Neuron (in vitro differentiated cells): Measurements from ENCODE around the gene NUP88.

ENCODE experiments used
- H2AFZ ChIP-seq: one replicate; pipeline ENCODE4 v1.6.1; 2013; ENCODE audit warnings: low read depth, mild to moderate bottlenecking, inconsistent platforms, low read length, moderate library complexity
- H3K27me3 ChIP-seq: one replicate; pipeline ENCODE4 v1.6.1; 2013; ENCODE audit warnings: low read length; ENCODE audit not compliant: insufficient read depth
- H3K36me3 ChIP-seq: one replicate; pipeline ENCODE4 v1.6.1; 2013; ENCODE audit warnings: low read length; ENCODE audit not compliant: insufficient read depth
- H3K4me1 ChIP-seq: one replicate; pipeline ENCODE4 v1.6.1; 2013; ENCODE audit warnings: low read length; ENCODE audit not compliant: insufficient read depth
- H3K4me3 ChIP-seq: 2 replicates; pipeline ENCODE4 v1.5.1; 2013; ENCODE audit warnings: mild to moderate bottlenecking, low read length, moderate library complexity
- H3K9me3 ChIP-seq: one replicate; pipeline ENCODE4 v1.6.1; 2013; ENCODE audit warnings: low read length

The NUP88 gene

GRCh38 chr17:5364156-5364555, 55.3 kb downstream of the NUP88 start:
- Histone ChIP-seq H3K27me3 (no peaks in the 10 kb centered on the region), H3K36me3 (peaks cover 52% of the 10 kb centered on the region), H3K4me3 (no peak overlapping the region), H3K4me1 (no peaks in the 10 kb centered on the region), H3K9me3 (no peaks in the 10 kb centered on the region), H2AFZ (no peak overlapping the region)

DNA sequence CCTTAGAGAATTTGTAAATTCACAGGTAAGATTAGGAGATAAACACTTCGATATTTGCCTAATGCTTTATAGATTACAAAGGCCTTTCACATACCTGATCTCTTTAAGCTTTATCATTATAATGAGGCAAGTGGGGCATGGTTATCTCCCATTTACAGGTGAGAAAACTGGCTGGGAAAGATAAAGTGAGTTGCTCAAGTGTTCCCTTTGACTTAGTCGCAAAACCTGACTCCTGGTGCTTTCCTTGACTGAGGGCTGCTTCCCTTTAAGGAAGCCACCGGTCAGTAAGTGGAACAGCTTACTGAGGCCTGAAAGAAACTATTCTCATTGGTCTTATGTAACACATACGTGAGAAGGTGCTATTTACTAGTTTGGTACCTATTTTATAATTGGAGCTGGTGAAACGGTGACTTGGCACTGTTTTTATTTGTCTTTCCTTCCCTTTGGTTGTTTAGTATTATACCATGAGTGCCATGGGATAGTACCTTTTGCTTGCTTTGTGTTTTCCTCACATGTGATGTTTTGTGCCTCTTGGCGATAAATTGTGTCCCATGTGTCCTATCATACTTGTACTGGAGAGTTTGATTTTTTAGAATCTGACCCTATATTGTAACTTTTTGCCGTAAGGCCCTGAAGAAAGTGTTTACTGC, 57.2 kb downstream of the NUP88 start:
- Histone ChIP-seq H3K4me3 (no peak overlapping the region), H3K4me1 (no peaks in the 10 kb centered on the region), H3K36me3 (peaks cover 53% of the 10 kb centered on the region), H3K9me3 (no peaks in the 10 kb centered on the region), H2AFZ (no peak overlapping the region), H3K27me3 (no peaks in the 10 kb centered on the region)

DNA sequence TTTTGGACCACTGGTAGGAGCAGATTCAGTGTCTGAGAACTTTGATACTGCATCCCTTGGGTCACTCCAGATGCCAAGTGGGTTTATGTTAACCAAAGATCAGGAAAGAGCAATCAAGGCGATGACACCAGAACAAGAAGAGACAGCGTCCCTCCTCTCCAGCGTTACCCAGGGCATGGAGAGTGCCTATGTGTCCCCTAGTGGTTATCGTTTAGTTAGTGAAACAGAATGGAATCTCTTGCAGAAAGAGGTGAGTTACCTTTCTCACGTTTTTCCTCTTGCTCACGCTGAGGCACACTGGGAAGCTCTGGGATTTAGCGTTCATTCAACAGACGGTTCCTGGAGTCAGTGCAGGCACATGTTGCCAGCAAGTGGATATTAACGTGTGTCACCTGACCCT, 58.0 kb downstream of the NUP88 start:
- H3K4me3 ChIP-seq: no peak overlapping the region

GRCh38 chr17:5355421-5356129, 63.9 kb downstream of the NUP88 start:
- no peak overlapping the region for H2AFZ ChIP-seq
- no peaks in the 10 kb centered on the region for H3K4me1 ChIP-seq
- peaks cover 65% of the 10 kb centered on the region for H3K36me3 ChIP-seq
- no peaks in the 10 kb centered on the region for H3K27me3 ChIP-seq
- no peaks in the 10 kb centered on the region for H3K9me3 ChIP-seq
- H3K4me3 ChIP-seq: no peak overlapping the region

More for the DNA sequence above, 58.0 kb downstream of the NUP88 start:
- Histone ChIP-seq H3K4me1 (no peaks in the 10 kb centered on the region), H3K9me3 (no peaks in the 10 kb centered on the region), H2AFZ (no peak overlapping the region), H3K36me3 (peaks cover 53% of the 10 kb centered on the region), H3K27me3 (no peaks in the 10 kb centered on the region)

- no peaks in the 10 kb centered on the region for H3K27me3 ChIP-seq
- no peaks in the 10 kb centered on the region for H3K9me3 ChIP-seq
- no peak overlapping the region for H2AFZ ChIP-seq
- H3K36me3 ChIP-seq: peaks cover 67% of the 10 kb centered on the region
- no peak overlapping the region for H3K4me3 ChIP-seq
- no peaks in the 10 kb centered on the region for H3K4me1 ChIP-seq
These were observed 64.5 kb downstream of the NUP88 start for GRCh38 chr17:5354886-5355415.

GRCh38 chr17:5354310-5354709, 65.2 kb downstream of the NUP88 start:
- Histone ChIP-seq H3K36me3 (peaks cover 69% of the 10 kb centered on the region), H3K4me1 (no peaks in the 10 kb centered on the region), H3K9me3 (no peaks in the 10 kb centered on the region), H2AFZ (no peak overlapping the region), H3K4me3 (no peak overlapping the region), H3K27me3 (no peaks in the 10 kb centered on the region)

GRCh38 chr17:5352681-5353289, 66.7 kb downstream of the NUP88 start:
- Histone ChIP-seq H3K36me3 (peaks cover 66% of the 10 kb centered on the region), H3K4me1 (no peaks in the 10 kb centered on the region), H3K4me3 (no peak overlapping the region), H3K9me3 (no peaks in the 10 kb centered on the region), H2AFZ (no peak overlapping the region), H3K27me3 (no peaks in the 10 kb centered on the region)

DNA sequence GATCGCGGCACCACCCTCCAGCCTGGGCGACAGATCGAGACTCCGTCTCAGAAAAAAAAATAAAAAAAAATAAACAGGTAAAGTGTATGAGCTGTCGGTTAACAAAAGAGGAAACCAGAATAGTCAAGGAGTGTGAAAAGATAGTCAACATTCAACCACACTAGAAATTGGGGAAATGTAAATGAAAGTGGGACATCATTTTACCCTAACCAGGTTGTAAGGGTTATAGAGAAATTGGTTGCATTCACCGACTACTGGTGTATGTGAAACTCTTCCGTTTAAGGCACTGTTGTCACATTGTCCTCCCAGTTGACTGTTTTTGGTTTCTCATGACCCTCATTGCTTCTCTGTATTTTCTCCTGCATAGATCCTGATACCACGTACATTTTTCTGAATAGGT, 74.5 kb downstream of the NUP88 start:
- no peak overlapping the region for H2AFZ ChIP-seq
- no peaks in the 10 kb centered on the region for H3K9me3 ChIP-seq
- no peaks in the 10 kb centered on the region for H3K4me1 ChIP-seq
- H3K27me3 ChIP-seq: no peaks in the 10 kb centered on the region
- no peak overlapping the region for H3K4me3 ChIP-seq
- peaks cover 35% of the 10 kb centered on the region for H3K36me3 ChIP-seq
